Testis (tissue), 2 donors: ENCODE measurements around the gene TRIM29.

Experiments
- POLR2A ChIP-seq: fragments of 450-650 bp; IDR thresholded peaks from one replicate; pipeline ENCODE4 v1.6.1; 2017; ENCODE audit warnings: antibody characterized with exemption, mild to moderate bottlenecking, moderate library complexity
- TF ChIP-seq, protein P1 (sequence below), 3 experiments: fragments of 450-650 bp in 2 of 3; fragments of 200-600 bp in 1 of 3; sonication (generic) in 1 of 3; IDR thresholded peaks; one replicate each; pipeline ENCODE4 v1.5.1; 2016 to 2019; ENCODE audit warnings: antibody characterized with exemption in 3 of 3, mild to moderate bottlenecking in 2 of 3, moderate library complexity in 1 of 3

DNA sequence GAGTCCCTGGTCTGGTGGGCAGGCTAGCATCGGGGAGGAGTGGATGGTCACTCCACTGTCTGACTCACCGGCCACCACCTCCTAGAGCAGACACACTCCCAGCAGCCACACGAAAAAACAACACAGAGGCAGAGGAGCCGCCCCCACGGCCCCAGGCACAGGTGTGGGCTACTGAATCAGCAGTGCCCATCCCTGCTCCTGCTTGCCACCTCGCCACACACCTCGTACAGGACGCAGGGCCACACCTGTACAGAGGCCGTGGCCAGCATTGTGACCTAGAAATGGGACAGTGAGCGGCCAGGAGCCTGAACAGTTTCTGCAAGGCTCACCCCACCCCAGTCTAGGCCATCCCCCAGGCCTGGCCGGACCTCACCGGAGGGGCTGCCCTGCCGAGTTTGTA, 14.0 kb downstream of the TRIM29 start:
- TF ChIP-seq, protein P1, sequence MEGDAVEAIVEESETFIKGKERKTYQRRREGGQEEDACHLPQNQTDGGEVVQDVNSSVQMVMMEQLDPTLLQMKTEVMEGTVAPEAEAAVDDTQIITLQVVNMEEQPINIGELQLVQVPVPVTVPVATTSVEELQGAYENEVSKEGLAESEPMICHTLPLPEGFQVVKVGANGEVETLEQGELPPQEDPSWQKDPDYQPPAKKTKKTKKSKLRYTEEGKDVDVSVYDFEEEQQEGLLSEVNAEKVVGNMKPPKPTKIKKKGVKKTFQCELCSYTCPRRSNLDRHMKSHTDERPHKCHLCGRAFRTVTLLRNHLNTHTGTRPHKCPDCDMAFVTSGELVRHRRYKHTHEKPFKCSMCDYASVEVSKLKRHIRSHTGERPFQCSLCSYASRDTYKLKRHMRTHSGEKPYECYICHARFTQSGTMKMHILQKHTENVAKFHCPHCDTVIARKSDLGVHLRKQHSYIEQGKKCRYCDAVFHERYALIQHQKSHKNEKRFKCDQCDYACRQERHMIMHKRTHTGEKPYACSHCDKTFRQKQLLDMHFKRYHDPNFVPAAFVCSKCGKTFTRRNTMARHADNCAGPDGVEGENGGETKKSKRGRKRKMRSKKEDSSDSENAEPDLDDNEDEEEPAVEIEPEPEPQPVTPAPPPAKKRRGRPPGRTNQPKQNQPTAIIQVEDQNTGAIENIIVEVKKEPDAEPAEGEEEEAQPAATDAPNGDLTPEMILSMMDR (IDR thresholded peaks at IDR 0.05), result no peak
- no peak for TF ChIP-seq POLR2A
